Measurements from ENCODE around the gene ADPRS.

GRCh38 chr1:36093929-36094328 lies 5.2 kb downstream of the ADPRS start:
- no peak for TF ChIP-seq CTCF (IDR thresholded peaks at IDR 0.05)
- no peak for TF ChIP-seq POLR2A (IDR thresholded peaks at IDR 0.05)
